ENCODE data around the gene KCNH6. TPM values are rescaled to one million over a fixed set of nuclear protein-coding genes. Genes with fewer than 3 reads are reported as not detected.

KCNH6 gene
- total RNA-seq, 1 experiment from 2014 or later, result not detected

GRCh38 chr17:63482509-63482908 lies 40.6 kb upstream of the KCNH6 start:
- no peak overlapping the region for H3K4me3 ChIP-seq (ENCODE audit: low read depth, low read length, poor library complexity, severe bottlenecking)
- TF ChIP-seq EZH2 (IDR thresholded peaks at IDR 0.05; ENCODE audit: borderline replicate concordance, low read depth, low read length, poor library complexity, severe bottlenecking) (no peak), CTCF (conservative IDR thresholded peaks at IDR 0.05; ENCODE audit: low read depth, low read length) (no peak)
- BruUV-seq (replicated peaks), result no TSS peak
- H3K36me3 ChIP-seq (ENCODE audit: insufficient read depth, low read length, poor library complexity, severe bottlenecking), result no peaks in the 10 kb centered on the region
- no peaks in the 10 kb centered on the region for H3K9me3 ChIP-seq (ENCODE audit: low read depth, low read length, poor library complexity, severe bottlenecking)
- POLR2A ChIA-PET (ENCODE audit: low non-redundant PET), result no interaction called here
- CTCF ChIA-PET, result no interaction called here
- DNase-seq (ENCODE audit: low spot score), result no peak
- peaks cover 22% of the 10 kb centered on the region for H3K4me1 ChIP-seq (ENCODE audit: insufficient read depth, low read length, poor library complexity, severe bottlenecking)
- H3K27me3 ChIP-seq (replicated peaks; ENCODE audit: insufficient read depth, low read depth, low read length, poor library complexity), result no peaks in the 10 kb centered on the region
- intact Hi-C loops (cut with micrococcal nuclease; ENCODE audit: unreplicated experiment), result no loop called here
- H3K27ac ChIP-seq (ENCODE audit: low read depth, low read length, poor library complexity, severe bottlenecking), result no peak overlapping the region

- POLR2A ChIA-PET (ENCODE audit: low non-redundant PET), result no interaction called here
Observed at GRCh38 chr17:63483038-63483437, 40.1 kb upstream of the KCNH6 start.

GRCh38 chr17:63483655-63484575 lies 39.2 kb upstream of the KCNH6 start:
- no peak overlapping the region for H3K4me3 ChIP-seq (ENCODE audit: low read depth, low read length, poor library complexity, severe bottlenecking)
- H3K27me3 ChIP-seq (replicated peaks; ENCODE audit: insufficient read depth, low read depth, low read length, poor library complexity), result no peaks in the 10 kb centered on the region
- ChIA-PET POLR2A (ENCODE audit: low non-redundant PET) (no interaction called here), CTCF (no interaction called here)
- no peaks in the 10 kb centered on the region for H3K9me3 ChIP-seq (ENCODE audit: low read depth, low read length, poor library complexity, severe bottlenecking)
- no peaks in the 10 kb centered on the region for H3K36me3 ChIP-seq (ENCODE audit: insufficient read depth, low read length, poor library complexity, severe bottlenecking)
- H3K27ac ChIP-seq (ENCODE audit: low read depth, low read length, poor library complexity, severe bottlenecking), result no peak overlapping the region
- BruUV-seq (replicated peaks), result no TSS peak
- intact Hi-C loops (cut with micrococcal nuclease; ENCODE audit: unreplicated experiment), result no loop called here
- H3K4me1 ChIP-seq (ENCODE audit: insufficient read depth, low read length, poor library complexity, severe bottlenecking), result peaks cover 9% of the 10 kb centered on the region
- DNase-seq (ENCODE audit: low spot score), result no peak
- TF ChIP-seq EZH2 (IDR thresholded peaks at IDR 0.05; ENCODE audit: borderline replicate concordance, low read depth, low read length, poor library complexity, severe bottlenecking) (no peak), CTCF (conservative IDR thresholded peaks at IDR 0.05; ENCODE audit: low read depth, low read length) (no peak)

More at GRCh38 chr17:63483038-63483437, 40.1 kb upstream of the KCNH6 start:
- intact Hi-C loops (cut with micrococcal nuclease; ENCODE audit: unreplicated experiment), result no loop called here
- no peak overlapping the region for H3K4me3 ChIP-seq (ENCODE audit: low read depth, low read length, poor library complexity, severe bottlenecking)
- no peaks in the 10 kb centered on the region for H3K9me3 ChIP-seq (ENCODE audit: low read depth, low read length, poor library complexity, severe bottlenecking)
- H3K36me3 ChIP-seq (ENCODE audit: insufficient read depth, low read length, poor library complexity, severe bottlenecking), result no peaks in the 10 kb centered on the region
- H3K4me1 ChIP-seq (ENCODE audit: insufficient read depth, low read length, poor library complexity, severe bottlenecking), result peaks cover 16% of the 10 kb centered on the region
- no peak for DNase-seq (ENCODE audit: low spot score)
- TF ChIP-seq CTCF (conservative IDR thresholded peaks at IDR 0.05; ENCODE audit: low read depth, low read length) (no peak), EZH2 (IDR thresholded peaks at IDR 0.05; ENCODE audit: borderline replicate concordance, low read depth, low read length, poor library complexity, severe bottlenecking) (no peak)
- CTCF ChIA-PET, result no interaction called here
- no peak overlapping the region for H3K27ac ChIP-seq (ENCODE audit: low read depth, low read length, poor library complexity, severe bottlenecking)
- no TSS peak for BruUV-seq (replicated peaks)
- H3K27me3 ChIP-seq (replicated peaks; ENCODE audit: insufficient read depth, low read depth, low read length, poor library complexity), result no peaks in the 10 kb centered on the region

Data from A673 (cell line).